HPDE6-E6E7 (cell line): ENCODE measurements around the gene SLC8A1.

Experiments used
- DNase-seq: peaks from one replicate; pipeline ENCODE4 v3.0.0; 2011; ENCODE audit warnings: missing footprints; ENCODE audit errors: extremely low spot score

SLC8A1 gene

DNA sequence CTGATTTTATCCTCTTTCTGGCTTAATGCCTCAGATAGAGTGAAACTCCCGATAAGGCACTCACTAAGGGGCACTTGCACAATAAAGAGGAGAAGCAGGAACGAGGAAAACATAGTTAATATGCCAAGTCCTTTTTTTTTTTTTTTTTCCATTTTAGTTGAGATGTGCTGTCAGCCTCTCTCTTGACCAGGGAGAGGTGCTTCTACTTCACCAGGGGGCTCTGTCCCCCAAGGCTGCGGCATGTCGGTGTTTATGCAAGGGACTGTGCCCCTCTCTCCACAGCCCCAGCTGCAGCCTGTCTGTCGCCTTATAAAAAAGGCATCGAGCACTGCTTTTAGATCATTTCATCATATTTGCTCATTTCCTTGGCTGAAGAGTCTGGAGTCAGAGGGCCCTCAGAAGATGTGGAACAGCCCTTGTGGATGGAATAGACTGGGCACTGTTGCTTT lies 178.1 kb downstream of the SLC8A1 start:
- DNase-seq: no peak

DNA sequence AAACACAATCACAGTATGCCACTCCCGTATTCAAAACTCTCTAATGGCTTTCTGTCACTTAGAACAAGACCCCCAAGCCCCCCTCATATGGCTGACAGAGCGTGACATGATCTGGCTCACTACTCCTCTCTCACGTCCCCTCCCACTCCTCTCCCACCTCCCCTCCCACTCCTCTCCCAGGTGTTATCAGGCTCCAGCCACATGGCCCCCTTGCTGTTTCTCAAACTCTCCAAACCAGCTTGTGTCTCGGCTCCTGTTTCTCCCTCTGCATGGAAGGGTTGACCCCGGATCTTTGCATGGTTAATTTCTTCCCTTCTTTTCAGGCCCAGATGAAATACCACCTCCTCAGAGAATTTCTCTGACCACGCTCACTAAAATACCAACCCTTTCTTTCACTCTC lies 180.8 kb downstream of the SLC8A1 start:
- no peak for DNase-seq

DNA sequence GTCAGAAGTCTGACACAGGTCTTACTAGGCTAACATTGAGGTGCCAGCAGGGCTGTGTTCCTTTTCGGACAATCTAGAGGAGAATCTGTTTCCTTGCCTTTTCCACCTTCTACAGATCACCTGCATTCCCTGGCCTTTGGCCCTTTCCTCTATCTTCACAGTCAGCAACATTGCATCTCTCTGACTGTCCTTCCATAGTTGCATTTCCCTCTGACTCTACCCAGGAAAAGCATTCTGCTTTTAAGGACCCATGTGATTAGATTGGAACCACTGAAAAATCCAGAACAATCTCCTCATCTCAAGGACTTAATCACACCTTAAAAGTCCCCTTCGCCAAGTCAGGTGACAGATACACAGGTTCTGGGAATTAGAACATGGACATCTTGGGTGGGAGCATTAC lies 181.5 kb downstream of the SLC8A1 start:
- DNase-seq: no peak

DNA sequence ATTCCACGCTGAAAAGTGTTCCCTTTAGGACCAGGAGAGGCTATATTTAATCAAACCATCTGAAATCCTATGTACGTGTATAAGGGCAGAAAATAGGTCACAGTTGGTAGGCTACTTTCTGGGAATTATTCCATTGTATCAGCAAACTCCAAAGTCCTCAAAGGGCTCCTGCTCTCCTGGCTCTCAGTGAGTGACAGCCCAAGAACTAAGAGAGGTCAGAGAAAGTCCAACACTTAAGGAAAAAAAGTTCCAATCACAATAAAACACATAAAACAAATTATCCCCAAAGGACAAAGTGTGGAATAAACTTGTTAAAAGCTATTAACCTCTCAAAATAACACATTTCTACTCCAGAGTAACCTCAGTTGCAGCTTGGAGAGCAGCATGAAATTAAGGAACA lies 183.3 kb downstream of the SLC8A1 start:
- no peak for DNase-seq

DNA sequence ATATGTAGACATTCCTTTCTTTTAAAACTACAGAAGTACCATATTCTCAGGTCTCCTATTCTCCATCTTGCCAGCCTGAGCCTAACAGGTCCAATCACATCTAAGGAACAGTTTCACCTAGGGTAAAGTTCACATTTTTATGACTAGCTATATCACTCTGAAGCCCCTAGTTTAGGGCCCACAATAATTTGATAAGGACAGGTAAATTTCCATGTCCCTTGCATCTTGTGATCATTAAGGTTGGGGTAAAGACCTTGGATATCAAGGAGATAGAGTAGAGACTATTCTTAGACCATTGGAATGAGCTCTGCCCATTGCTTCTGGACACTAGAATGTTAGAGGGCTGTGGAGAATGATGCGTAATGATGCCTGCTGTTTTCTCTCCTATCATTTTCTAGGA lies 185.7 kb downstream of the SLC8A1 start:
- DNase-seq: no peak

DNA sequence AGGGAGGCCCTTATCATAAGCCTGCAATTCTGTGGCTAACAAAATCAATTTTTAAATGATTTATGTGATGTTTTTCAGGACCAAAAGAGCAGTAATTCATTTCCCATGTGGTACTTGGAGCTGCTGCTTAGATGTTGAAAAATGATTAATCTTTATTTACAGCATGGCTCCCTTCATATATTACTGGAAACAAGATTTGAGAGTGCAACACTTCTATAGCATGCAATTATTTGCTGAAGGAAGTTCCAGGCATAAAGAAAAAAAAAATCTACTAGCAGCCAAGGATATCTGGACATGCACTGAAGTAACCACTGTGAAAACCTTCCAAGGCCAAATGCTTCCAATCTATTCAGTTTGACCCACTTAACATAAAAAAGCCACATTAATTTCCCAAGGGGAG lies 186.3 kb downstream of the SLC8A1 start:
- no peak for DNase-seq

DNA sequence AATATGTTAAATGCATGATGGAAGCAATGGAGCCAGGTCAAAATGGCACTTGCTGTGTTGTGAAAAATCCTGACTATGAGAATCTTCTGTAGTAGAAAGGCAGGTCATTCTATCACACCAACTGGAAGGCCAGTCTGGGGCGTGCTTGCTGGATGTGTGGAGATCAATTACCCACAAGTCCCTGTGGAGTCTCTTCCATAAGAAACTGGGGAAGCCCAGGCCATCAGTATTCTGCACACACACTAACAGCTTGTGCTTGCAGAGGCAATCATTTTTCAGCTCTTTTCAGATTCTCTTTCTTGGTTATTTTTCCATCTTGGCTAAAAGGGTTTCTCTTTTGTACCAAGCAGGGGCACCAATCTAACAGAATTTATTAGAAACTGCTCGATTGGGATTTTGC lies 190.8 kb downstream of the SLC8A1 start:
- no peak for DNase-seq

DNA sequence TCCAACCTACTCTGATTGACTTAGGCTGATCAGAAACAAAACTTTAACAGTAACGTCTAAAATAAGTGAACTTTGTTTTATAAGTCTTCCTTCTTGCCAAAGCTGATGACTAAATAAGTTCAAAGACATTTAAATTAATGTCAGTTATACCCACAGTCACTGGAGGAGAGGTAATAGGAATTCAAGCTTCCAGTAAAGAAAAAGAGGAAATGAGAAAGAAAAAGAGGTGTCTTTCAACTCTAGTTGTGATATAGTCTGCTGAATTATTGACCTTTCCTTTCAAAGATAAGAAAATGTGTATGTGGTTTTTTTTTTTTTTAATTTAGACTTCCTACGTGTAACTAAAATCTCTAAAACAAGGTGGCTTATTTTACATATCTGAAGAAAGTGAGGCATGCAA lies 191.5 kb downstream of the SLC8A1 start:
- DNase-seq: no peak

DNA sequence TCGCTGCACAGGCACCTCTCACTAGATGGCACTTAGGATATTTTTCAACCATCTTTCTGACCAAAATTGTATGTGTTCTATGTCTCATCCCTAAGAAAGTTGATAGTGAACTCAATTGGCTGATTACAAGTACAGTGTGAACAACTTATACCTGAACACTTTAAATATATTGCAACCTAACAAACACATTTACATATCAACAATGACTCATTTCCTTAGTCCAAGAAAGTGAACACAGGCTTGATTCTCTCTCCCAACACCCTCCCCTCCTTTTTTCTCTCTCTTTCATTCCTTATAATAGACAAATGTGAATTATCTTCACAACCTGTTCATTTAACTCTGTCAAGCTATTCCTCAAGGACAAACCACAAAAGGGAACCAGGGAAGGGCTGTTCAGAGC lies 192.0 kb downstream of the SLC8A1 start:
- no peak for DNase-seq

DNA sequence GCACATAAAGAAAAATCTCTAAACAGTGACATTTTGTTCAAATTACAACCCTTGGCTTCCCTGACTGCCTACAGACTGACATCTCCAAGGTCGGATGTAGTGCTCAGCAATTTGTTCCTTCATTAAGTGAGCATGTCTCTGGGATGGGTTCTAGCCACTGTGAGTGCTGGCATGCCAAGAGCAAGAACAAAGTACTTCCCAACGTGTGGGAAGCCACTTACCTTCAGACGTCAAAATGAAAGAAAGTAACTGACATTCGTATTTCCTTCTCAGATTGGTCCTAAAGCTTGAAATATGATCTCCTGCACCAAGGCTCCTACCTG lies 193.8 kb downstream of the SLC8A1 start:
- no peak for DNase-seq

DNA sequence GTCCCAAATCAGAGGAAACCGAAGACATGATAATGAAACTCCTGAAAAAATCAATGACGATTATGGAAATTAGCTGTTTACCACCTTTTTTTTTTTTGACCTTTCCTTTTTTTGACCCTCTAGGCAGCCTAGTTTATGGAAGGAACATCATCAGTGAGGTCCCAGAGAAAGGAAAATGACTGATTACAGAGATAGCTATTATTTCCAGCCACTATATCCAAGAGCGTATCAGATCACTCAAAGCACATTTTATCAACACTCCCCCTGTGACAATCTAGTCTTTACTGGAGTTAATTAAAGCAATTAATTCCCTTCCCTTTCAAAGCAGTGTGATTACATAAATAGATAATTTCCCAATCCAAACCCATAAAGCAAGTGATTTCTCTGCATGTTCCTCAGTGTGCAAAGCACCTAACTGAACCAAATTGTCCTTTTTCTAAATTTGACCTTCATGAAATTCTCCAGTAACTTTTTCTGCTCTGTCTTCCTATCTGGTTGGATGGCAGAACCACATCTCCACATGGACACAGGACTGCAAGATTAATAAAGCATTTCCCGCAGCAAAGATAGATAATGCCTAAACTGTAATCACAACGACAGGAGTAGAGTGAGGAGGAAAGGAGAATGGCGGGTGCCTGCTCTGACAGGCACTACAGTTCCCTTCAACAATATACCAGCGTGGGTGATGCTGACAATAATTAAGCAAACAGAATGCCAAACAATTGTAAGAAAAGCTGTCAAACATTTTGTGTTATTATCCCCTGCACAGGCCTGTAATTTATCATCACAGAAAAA lies 194.4 kb downstream of the SLC8A1 start:
- DNase-seq: no peak

DNA sequence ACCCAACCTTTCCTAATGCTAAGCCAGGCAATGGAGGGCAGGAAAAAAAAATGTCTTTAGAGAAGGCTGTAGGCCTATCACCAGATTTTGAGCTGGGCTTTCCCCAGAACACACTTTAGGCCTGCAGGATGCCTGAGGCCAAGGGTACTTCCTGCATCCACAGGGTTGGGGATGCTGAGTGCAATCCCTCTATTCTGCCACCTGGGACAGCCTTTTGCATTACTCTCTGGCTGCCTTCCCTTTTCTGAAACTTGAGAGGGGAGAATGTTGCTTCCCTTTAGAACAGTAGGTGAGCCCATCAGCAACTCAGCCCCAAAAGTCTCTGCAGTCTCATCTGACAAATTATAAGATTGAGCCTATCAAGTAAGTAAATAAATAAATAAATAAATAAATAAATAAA lies 195.2 kb downstream of the SLC8A1 start:
- DNase-seq: no peak

DNA sequence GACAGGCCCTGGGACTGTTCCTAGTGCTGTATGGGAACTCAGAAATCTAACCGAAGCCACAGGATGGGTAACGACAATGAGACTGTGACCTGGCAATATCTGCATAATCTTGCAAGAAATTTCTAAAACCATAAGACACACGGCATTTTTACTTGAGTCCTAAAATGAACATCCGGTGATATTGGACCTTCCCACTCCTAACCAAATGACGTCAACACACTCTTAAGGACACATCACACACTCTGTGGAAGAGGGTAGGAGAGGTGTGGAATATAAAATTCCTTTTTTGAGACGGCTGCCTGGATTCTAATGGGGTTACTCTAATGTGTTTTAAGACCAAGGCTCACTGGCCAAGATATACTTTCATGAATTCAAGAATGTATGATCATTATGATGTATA lies 195.9 kb downstream of the SLC8A1 start:
- DNase-seq: no peak

DNA sequence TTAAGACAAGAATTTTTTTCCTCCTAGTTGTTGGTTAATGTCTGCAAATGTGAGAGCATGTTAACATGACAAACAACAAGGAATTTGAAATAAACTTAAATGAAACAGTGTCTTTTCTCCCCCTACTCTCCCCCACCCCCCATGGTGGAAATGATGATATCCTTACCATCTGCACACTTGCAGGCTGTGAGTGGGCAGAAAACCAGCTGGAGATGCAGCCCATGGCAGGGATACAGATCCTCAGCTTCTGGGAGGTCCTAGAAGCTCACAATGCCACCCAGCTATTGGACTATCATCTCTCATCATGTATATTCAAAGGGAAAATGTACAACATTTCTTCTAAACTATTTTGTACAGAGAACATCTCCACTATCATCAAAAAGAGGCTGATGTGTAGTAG lies 196.8 kb downstream of the SLC8A1 start:
- DNase-seq: no peak

DNA sequence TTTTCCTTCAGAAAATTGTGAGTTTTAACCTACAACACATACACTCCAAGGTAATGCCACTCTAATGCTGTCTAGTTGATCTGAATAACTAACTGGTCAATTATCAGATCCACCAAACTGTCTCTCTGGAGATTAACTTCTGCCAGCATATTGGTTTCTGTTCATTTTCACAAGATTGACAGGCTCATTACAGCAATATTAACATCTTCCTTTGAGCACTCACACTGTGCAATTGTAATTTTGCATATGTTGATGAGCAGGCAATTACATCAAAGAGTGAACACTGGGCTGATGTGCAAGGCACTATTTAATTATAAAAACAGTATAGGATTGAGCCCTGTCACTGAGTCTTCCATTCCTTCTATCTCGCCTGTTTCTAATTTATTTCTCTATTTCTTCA lies 197.3 kb downstream of the SLC8A1 start:
- DNase-seq: no peak

DNA sequence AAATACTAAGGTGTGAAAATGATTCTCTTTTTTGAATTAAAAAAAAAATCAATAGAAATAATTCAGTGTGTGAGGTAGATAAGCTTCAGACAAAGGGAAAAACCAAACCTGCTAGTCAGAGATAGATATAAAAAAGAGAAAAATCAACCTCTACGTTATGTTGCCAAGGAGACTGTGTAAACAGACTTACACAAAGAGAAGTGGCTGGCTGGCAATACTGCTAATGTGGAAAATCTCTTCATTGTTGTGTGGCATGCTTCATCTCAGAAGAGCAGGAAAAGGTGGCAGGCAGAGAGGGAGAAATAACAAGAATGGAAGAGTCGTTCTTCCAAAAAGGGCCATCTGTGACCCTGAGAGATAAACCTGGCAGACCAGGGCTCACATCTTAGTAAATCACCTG lies 200.8 kb downstream of the SLC8A1 start:
- no peak for DNase-seq

DNA sequence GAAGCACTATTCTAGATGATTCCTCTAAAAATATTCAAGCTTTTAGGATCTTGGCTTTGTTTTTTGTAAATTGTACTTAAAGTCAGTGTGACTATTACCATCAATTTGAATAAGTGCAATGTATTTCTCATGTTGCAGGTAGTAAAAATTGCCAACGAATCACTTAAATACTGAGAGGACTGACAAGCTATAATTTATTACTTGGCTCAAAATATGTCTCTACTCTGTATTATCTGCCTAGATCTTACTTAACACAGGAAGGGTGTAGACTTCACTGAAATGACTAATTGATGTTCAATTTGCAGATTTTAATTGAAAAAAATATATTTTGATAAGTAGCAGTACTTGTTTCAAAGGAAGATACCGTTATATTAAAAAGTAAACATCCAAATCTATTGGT lies 202.3 kb downstream of the SLC8A1 start:
- DNase-seq: no peak

DNA sequence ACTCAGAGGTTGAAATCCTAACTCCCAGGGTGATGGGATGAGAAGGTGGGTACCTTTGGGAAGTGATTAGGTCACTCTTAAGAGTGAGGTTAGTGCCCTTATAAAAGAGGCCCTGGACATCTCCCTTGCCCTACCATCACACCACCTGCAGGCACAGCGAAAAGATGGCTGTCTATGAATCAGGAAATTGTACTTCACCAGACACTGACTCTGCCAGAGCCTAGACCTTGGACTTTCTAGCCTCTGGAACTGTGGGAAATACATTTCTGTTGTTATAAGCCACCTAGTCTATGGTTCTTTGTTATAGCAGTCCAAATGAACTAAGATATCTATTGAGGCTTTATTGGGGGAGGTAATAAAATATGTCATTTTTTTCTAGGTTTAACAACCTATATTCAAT lies 203.6 kb downstream of the SLC8A1 start:
- DNase-seq: no peak

DNA sequence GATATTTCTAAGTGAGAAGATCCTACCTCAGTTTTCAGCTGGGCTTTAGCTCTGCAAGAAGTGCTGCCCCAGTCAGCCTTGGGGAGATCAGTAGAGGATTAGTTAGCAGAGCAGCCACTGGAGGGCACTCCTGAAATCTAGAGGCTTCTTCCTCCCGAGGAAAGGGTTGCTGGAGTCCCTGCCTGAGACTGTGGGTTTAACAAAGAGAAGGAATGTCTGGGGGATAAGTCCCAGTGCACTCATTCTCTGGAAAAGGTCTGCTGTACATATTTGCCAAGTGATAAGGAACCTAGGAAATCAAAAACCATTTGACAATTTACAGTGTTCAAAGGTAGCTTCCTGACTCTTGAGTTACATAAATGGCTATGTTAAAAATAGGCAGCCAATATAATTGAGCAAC lies 207.2 kb downstream of the SLC8A1 start:
- peak; percentile 58 for DNase-seq

DNA sequence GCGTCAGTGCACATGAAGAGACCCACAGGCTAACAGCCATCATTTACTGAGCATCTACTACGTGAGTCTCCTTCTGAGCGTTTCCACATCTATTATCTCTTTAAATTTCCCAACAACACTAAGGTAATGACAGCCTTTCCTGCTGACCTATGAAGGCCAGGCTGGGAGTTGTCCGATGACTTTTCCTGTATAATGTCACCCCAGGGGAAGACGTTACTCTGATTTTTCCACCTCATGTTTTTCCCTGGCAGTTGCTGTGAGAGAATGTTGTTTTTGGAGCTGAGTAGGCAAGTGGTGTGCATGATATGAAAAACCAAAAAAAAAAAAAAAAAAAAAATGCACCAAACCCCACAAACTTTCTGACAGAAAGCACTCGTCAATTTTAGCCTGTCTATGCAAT lies 207.6 kb downstream of the SLC8A1 start:
- no peak for DNase-seq

DNA sequence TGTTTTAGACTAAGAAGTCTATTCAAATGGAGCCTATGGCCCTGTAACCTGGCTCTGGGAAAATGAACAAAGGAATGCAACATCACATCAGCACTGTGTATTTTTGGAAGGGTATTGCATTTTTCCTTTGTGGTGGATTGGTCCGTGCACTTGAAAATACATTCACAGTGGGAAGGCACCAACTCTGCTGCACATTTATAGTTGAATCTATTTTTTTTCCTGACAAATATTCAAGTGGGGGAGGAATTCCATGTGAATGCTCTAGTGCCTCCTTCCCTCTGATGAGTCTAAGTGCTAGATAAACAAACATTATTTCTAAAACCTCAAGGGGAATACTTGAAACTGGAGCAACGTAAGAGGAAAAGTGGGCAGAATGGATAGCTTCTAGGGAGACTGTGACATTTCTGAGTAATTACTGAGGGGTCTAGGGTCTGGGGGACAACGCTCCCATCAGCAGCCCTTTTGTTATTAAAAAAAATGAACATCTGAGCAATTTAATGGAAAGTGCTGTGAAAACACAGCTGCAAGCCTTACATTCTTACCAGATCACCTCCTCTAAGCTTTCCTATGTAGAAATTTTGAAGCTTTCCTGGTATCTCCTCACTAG lies 208.2 kb downstream of the SLC8A1 start:
- no peak for DNase-seq

DNA sequence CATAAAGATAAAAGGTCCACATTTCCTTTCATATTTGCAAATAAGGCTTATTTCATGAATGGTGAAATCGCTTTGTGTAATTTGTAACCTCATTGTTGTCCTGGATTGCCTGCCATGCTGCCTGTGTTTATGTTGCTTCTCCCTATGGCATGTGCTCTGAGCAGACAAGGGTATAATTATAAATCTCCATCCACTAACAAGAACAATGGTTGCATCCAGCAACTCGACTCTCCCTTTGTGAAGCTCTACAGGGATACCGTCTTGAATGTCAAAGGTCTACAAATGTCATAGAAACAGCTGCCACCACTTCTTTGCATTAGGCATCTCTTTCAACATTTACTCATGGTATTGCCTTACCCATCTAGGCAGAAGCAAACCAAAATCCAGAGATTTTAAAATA lies 209.6 kb downstream of the SLC8A1 start:
- DNase-seq: no peak

DNA sequence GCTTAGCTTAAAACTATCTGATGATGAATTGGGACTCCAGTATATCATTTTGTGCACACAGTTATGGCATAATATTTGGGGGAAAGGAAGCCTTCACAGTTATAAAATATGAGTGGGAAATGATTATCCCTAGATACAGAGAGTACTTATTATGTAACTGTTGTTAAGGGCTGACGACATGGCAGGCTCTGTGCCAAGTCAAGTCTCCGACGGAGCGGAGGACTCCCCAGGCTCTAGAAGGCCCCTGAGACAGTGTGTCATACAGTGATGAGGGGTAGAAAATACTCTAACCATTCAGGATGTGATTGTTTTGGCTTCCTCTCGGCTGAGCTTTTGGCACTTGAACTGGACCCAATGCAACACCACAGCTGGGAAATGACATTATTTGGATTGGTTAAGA lies 211.8 kb downstream of the SLC8A1 start:
- no peak for DNase-seq
